SK-N-SH (cell line): ENCODE data around the gene ZBTB22.

Experiments
- CTCF ChIP-seq: fragments of 200-600 bp; sonication (generic); IDR thresholded peaks from 2 replicates; pipeline ENCODE4 v1.6.1; 2017; ENCODE audit warnings: antibody characterized with exemption, mild to moderate bottlenecking, moderate library complexity
- ELF1 ChIP-seq: IDR thresholded peaks from 2 replicates; pipeline ENCODE4 v1.4.0; 2012
- EP300 ChIP-seq, 2 experiments: IDR thresholded peaks; 2 replicates each; pipeline versions ENCODE4 v1.4.0 to v1.6.1; 2012; ENCODE audit warnings: borderline replicate concordance in 1 of 2, low read depth in 1 of 2, low read length in 1 of 2
- MAX ChIP-seq: IDR thresholded peaks from 2 replicates; pipeline ENCODE4 v1.4.0; 2012; ENCODE audit warnings: low read depth
- RAD21 ChIP-seq: IDR thresholded peaks from 2 replicates; pipeline ENCODE4 v1.6.1; 2012; ENCODE audit warnings: mild to moderate bottlenecking, low read length
- TCF12 ChIP-seq: IDR thresholded peaks from 2 replicates; pipeline ENCODE4 v1.4.0; 2012

- TF ChIP-seq ELF1 (no peak), CTCF (no peak), EP300 (IDR thresholded peaks at IDR 0.05; ENCODE audit: borderline replicate concordance in 1 of 2, low read depth in 1 of 2, low read length in 1 of 2) (no peak), TCF12 (no peak), MAX (no peak), RAD21 (no peak)
Measured at GRCh38 chr6:33298773-33299236, 18.7 kb downstream of the ZBTB22 start, which contains the start of gene RGL2.
